B cell (primary cell): ENCODE measurements around the gene ZBED4. TPM values are rescaled to one million over a fixed set of nuclear protein-coding genes. Genes with fewer than 3 reads are reported as not detected.

Source experiments
- ATAC-seq: fragments of 200-7000 bp; cut with Tn5 transposase; one replicate; pipeline ENCODE4 v1.10.0; 2021; ENCODE audit warnings: low read depth, mild to moderate bottlenecking, moderate number of reproducible peaks, moderate library complexity
- CTCF ChIA-PET: fragments of 350-600 bp; sonication (Branson Sonifier 250); formaldehyde crosslinking; loops from one replicate; lab custom pipeline; 2021; ENCODE audit warnings: antibody characterized with exemption, inconsistent platforms; lab: Charles Lee
- POLR2A ChIA-PET: fragments of 350-600 bp; sonication (Branson Sonifier 250); formaldehyde crosslinking; loops from one replicate; lab custom pipeline; 2021; ENCODE audit warnings: antibody characterized with exemption; lab: Charles Lee
- DNase-seq: peaks from one replicate; pipeline ENCODE4 v3.0.0; 2013
- H2AFZ ChIP-seq: 2 replicates; pipeline ENCODE4 v1.6.1; 2012; ENCODE audit warnings: mild to moderate bottlenecking, low read depth, low read length; ENCODE audit not compliant: insufficient read depth, poor library complexity, severe bottlenecking
- H3K27ac ChIP-seq, 2 donors: 1 replicate in 1 of 2; 2 replicates in 1 of 2; pipeline ENCODE4 v1.5.1; 2012 to 2013; ENCODE audit warnings: low read length in 2 of 2, mild to moderate bottlenecking in 2 of 2, moderate library complexity in 1 of 2
- H3K27me3 ChIP-seq, 4 experiments: fragments of 200-600 bp in 1 of 4; sonication (generic) in 1 of 4; replicated peaks in 1 of 4; 1 replicate in 2 of 4; 2 replicates in 2 of 4; pipeline versions ENCODE4 v1.6.1 to v1.7.0; 2013 to 2016; ENCODE audit warnings: low read length in 3 of 4, mild to moderate bottlenecking in 2 of 4, mixed read lengths in 1 of 4, moderate library complexity in 1 of 4; ENCODE audit not compliant: insufficient read depth in 4 of 4, control insufficient read depth in 3 of 4; ENCODE audit errors: control extremely low read depth in 1 of 4
- H3K36me3 ChIP-seq, 2 experiments: replicated peaks in 1 of 2; 1 replicate in 1 of 2; 2 replicates in 1 of 2; pipeline versions ENCODE4 v1.6.1 to v1.7.1; 2013; ENCODE audit warnings: low read length in 1 of 2; ENCODE audit not compliant: insufficient read depth in 2 of 2, control insufficient read depth in 1 of 2; ENCODE audit errors: control extremely low read depth in 1 of 2, extremely low read depth in 1 of 2
- H3K4me1 ChIP-seq, 2 donors: fragments of 200-600 bp in 1 of 2; sonication (generic) in 1 of 2; 1 replicate in 1 of 2; 2 replicates in 1 of 2; pipeline versions ENCODE4 v1.5.1 to v1.6.1; 2013 to 2017; ENCODE audit warnings: low read length in 2 of 2; ENCODE audit not compliant: control insufficient read depth in 2 of 2, insufficient read depth in 2 of 2
- H3K4me2 ChIP-seq: replicated peaks from 2 replicates; pipeline ENCODE3; 2012; ENCODE audit warnings: mild to moderate bottlenecking, low read depth, low read length; ENCODE audit not compliant: poor library complexity, severe bottlenecking
- H3K4me3 ChIP-seq, 5 experiments: fragments of 200-600 bp in 1 of 5; sonication (generic) in 1 of 5; 1 replicate in 3 of 5; 2 replicates in 2 of 5; pipeline versions ENCODE4 v1.5.1 to v1.7.0; 2011 to 2016; ENCODE audit warnings: low read length in 4 of 5, mild to moderate bottlenecking in 4 of 5, low read depth in 2 of 5, control low read depth in 1 of 5, moderate library complexity in 1 of 5; ENCODE audit not compliant: insufficient read depth in 1 of 5; ENCODE audit errors: control extremely low read depth in 1 of 5, extremely low read depth in 1 of 5
- H3K79me2 ChIP-seq: fragments of 200-600 bp; sonication (generic); one replicate; pipeline ENCODE4 v1.6.0; 2016; ENCODE audit warnings: low read length; ENCODE audit not compliant: control insufficient read depth, insufficient read depth
- H3K9ac ChIP-seq: fragments of 200-600 bp; sonication (generic); 2 replicates; pipeline ENCODE4 v1.6.1; 2017; ENCODE audit warnings: mild to moderate bottlenecking, low read length, moderate library complexity
- H3K9me3 ChIP-seq, 3 donors: one replicate each; pipeline versions ENCODE4 v1.6.1 to v1.7.1; 2013; ENCODE audit warnings: low read length in 2 of 3; ENCODE audit not compliant: control insufficient read depth in 2 of 3, insufficient read depth in 1 of 3; ENCODE audit errors: control extremely low read depth in 1 of 3
- H4K20me1 ChIP-seq: 2 replicates; pipeline ENCODE4 v1.6.0; 2012; ENCODE audit warnings: mild to moderate bottlenecking, low read length; ENCODE audit not compliant: insufficient read depth, control insufficient read depth, poor library complexity, severe bottlenecking
- H3K27ac Mint-ChIP-seq: one replicate; pipeline ENCODE4 v1.8.0; 2021; ENCODE audit warnings: mixed read lengths
- H3K27me3 Mint-ChIP-seq: one replicate; pipeline ENCODE4 v1.8.0; 2021; ENCODE audit warnings: mixed read lengths
- H3K4me1 Mint-ChIP-seq: one replicate; pipeline ENCODE4 v1.8.0; 2021; ENCODE audit warnings: mixed read lengths
- H3K4me3 Mint-ChIP-seq: one replicate; pipeline ENCODE4 v1.8.0; 2021; ENCODE audit warnings: mixed read lengths
- H3K9me3 Mint-ChIP-seq: one replicate; pipeline ENCODE4 v1.8.0; 2022; ENCODE audit warnings: mixed read lengths; ENCODE audit not compliant: insufficient read depth
- CTCF ChIP-seq: fragments of 200-600 bp; IDR thresholded peaks from one replicate; pipeline ENCODE4 v1.8.0; 2022; ENCODE audit warnings: antibody characterized with exemption, mild to moderate bottlenecking
- EZH2 ChIP-seq: IDR thresholded peaks from 2 replicates; pipeline ENCODE4 v1.6.1; 2012; ENCODE audit warnings: borderline replicate concordance, low read depth, mild to moderate bottlenecking, moderate library complexity, low read length; ENCODE audit not compliant: insufficient read depth, poor library complexity, severe bottlenecking
- WGBS: methylation state at CpG from one replicate; pipeline ENCODE4 v1.1.5; 2013; ENCODE audit warnings: missing lambda C conversion rate; ENCODE audit not compliant: insufficient coverage; 5-methylcytosine and 5-hydroxymethylcytosine counted together
- intact Hi-C: fragments of 100-400 bp; cut with micrococcal nuclease; formaldehyde crosslinking; loops from one replicate; pipeline ENCODE4 v1.10.0; 2022
- polyA plus RNA-seq: library from polyadenylated mRNA; depleted of rRNA; stranded (reverse); fragments of >200 nt; gene quantifications from 2 replicates; pipeline ENCODE4 v1.2.3, GENCODE V29; 2012
- total RNA-seq, 2 donors: library from RNA; stranded (reverse); fragments of 120-200 nt in 1 of 2; gene quantifications; 1 replicate in 1 of 2; 2 replicates in 1 of 2; pipeline versions ENCODE4 v1.2.3 to v1.2.4, GENCODE V29; 2013 to 2022

ZBED4 gene
- total and polyA plus RNA-seq, 2 donors (not counting 1 experiment from before 2014, with no cell fraction given) = 5.9 to 14.6 TPM

- H3K4me3 ChIP-seq = peak overlapping the region; percentile 56 to 77 (median 65)
- intact Hi-C loops = loop anchor here (1.0 to 5.0 kb wide), 5 partner anchors 16 to 338 kb away; partner anchors contain the start of genes ALG12, BRD1 and CRELD2
- H3K27me3 Mint-ChIP-seq = peaks cover 16% of the 10 kb centered on the region
- H3K9me3 ChIP-seq = peaks cover 0 to 7% (median 0%) of the 10 kb centered on the region in 3 donors
- H3K27me3 ChIP-seq = peaks cover 0 to 17% (median 11%) of the 10 kb centered on the region in 4 experiments
- ChIA-PET POLR2A (no interaction called here), CTCF (interaction anchor here (1.0 to 1.6 kb wide), 3 partner anchors 20 to 176 kb away, joined by 3 to 5 read pairs (median 4); no protein-coding TSS in a partner anchor)
- H3K27ac ChIP-seq = peak overlapping the region; percentile 4 to 34
- peaks cover 21 to 36% of the 10 kb centered on the region in 2 donors for H3K4me1 ChIP-seq
- under 1% methylated on average over 93 of the region's 101 CpGs for WGBS
- H3K4me3 Mint-ChIP-seq = peak overlapping the region; percentile 87
- no peaks in the 10 kb centered on the region for H3K9me3 Mint-ChIP-seq
- H3K79me2 ChIP-seq = peaks cover 51% of the 10 kb centered on the region
- H4K20me1 ChIP-seq = peaks cover 46% of the 10 kb centered on the region
- peak overlapping the region; percentile 93 for H3K27ac Mint-ChIP-seq
- peak overlapping the region; percentile 56 for H2AFZ ChIP-seq
- TF ChIP-seq CTCF (no peak), EZH2 (no peak)
- ATAC-seq (peak; percentile 16), DNase-seq (peak; percentile 59)
- no peaks in the 10 kb centered on the region for H3K36me3 ChIP-seq
- peak overlapping the region; percentile 90 for H3K4me2 ChIP-seq
- peaks cover 48% of the 10 kb centered on the region for H3K4me1 Mint-ChIP-seq
- peak overlapping the region; percentile 74 for H3K9ac ChIP-seq
Measured at GRCh38 chr22:49853981-49854831, 562 bp downstream of the ZBED4 start.
